Activated CD4-positive, alpha-beta T cell treated with anti-CD3 and anti-CD28 coated beads for 36 hours (primary cell): ENCODE results near the gene PHOSPHO2. TPM values are rescaled to one million over a fixed set of nuclear protein-coding genes. Genes with fewer than 3 reads are reported as not detected.

Experiments
- ATAC-seq: fragments of 200-7000 bp; cut with Tn5 transposase; one replicate; pipeline ENCODE4 v1.10.0; 2021; ENCODE audit warnings: mild to moderate bottlenecking, moderate library complexity
- CTCF ChIA-PET: fragments of 350-600 bp; sonication (Branson Sonifier 250); formaldehyde crosslinking; loops from one replicate; lab custom pipeline; 2021; ENCODE audit warnings: antibody characterized with exemption; lab: Charles Lee
- POLR2A ChIA-PET: fragments of 350-600 bp; sonication (Branson Sonifier 250); formaldehyde crosslinking; loops from one replicate; lab custom pipeline; 2021; ENCODE audit warnings: antibody characterized with exemption, inconsistent platforms; lab: Charles Lee
- DNase-seq: peaks from one replicate; pipeline ENCODE4 v3.0.0-alpha.2; 2020
- H3K27ac Mint-ChIP-seq: one replicate; pipeline ENCODE4 v1.8.0; 2021; ENCODE audit warnings: mixed read lengths
- H3K27me3 Mint-ChIP-seq: one replicate; pipeline ENCODE4 v1.8.0; 2021; ENCODE audit warnings: mixed read lengths
- H3K36me3 Mint-ChIP-seq: one replicate; pipeline ENCODE4 v1.8.0; 2021; ENCODE audit warnings: low read depth, mixed read lengths
- H3K4me1 Mint-ChIP-seq: one replicate; pipeline ENCODE4 v1.8.0; 2021; ENCODE audit warnings: mixed read lengths
- H3K4me3 Mint-ChIP-seq: one replicate; pipeline ENCODE4 v1.8.0; 2021; ENCODE audit warnings: mild to moderate bottlenecking, moderate library complexity, mixed read lengths
- H3K9me3 Mint-ChIP-seq: one replicate; pipeline ENCODE4 v1.8.0; 2021; ENCODE audit warnings: low read depth, mixed read lengths
- intact Hi-C, 2 experiments: fragments of 100-400 bp; cut with DNase I in 1 of 2; cut with micrococcal nuclease in 1 of 2; formaldehyde crosslinking; loops; one replicate each; pipeline versions ENCODE4 v1.14.2 to v1.15.1; 2022 to 2024; cut with DNase I, micrococcal nuclease
- total RNA-seq, 2 experiments: library from RNA; stranded (reverse); gene quantifications; one replicate each; pipeline ENCODE4 v1.2.3, GENCODE V29; 2021

The PHOSPHO2 gene
- total RNA-seq, 2 experiments from 2014 or later, result 2.2 to 3.5 TPM

DNA sequence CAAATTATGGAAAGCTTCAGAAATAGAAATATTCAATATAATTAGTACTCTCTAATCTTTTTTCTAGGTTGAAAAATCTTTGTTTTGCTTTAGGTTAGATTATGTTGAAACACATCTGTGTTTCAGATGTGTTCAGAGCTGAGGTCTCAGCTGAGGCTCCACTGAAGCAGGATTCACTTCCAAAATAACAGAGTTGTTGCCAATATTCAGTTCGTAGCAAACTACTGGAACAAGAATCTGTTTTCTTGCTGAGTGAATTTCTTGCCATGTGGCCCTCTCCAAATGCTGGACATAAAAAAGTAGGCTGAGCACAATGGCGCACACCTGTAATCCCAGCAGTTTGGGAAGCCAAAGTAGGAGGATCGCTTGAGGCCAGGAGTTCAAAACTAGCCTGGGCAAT, 8.7 kb downstream of the PHOSPHO2 start:
- ChIA-PET POLR2A (no interaction called here), CTCF (interaction anchor here (0.8 to 1.6 kb wide), 4 partner anchors 9 to 172 kb away, joined by 3 to 4 read pairs (median 3); no protein-coding TSS in a partner anchor)
- H3K27ac Mint-ChIP-seq, result no peak overlapping the region
- intact Hi-C loops, result no loop called here
- no peaks in the 10 kb centered on the region for H3K4me1 Mint-ChIP-seq
- peaks cover 14% of the 10 kb centered on the region for H3K36me3 Mint-ChIP-seq
- no peak for ATAC-seq
- no peaks in the 10 kb centered on the region for H3K27me3 Mint-ChIP-seq
- no peak for DNase-seq
- H3K9me3 Mint-ChIP-seq, result no peaks in the 10 kb centered on the region
- no peak overlapping the region for H3K4me3 Mint-ChIP-seq

DNA sequence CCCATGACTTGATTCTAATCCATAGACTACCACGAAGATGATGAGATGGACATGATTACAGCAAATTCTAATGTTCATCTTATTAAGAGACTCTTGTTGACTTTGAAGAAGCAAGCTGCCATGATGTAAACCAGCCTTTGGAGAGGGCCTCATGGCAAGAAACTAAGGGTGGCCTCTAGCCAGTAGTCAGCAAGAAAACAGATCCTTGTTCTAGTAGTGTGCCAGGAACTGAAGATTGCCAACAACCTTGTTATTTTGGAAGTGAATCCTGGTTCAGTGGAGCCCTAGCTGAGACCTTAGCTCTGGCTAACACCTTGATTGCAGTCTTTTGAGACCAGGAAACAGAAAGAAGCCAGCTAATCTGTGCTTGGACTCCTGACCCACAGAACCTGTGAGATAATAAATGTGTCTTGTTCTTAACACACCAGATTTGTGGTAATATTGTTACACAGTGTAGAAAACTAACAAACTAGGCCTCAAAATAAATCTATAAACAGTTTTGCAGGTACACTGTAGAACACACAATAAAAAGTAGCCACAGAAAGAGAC, 10.0 kb downstream of the PHOSPHO2 start:
- H3K4me3 Mint-ChIP-seq, result no peak overlapping the region
- no peaks in the 10 kb centered on the region for H3K27me3 Mint-ChIP-seq
- ChIA-PET CTCF (interaction anchor here (1.6 kb wide), 1 partner anchor 8 kb away, joined by 3 read pairs; no protein-coding TSS in a partner anchor), POLR2A (no interaction called here)
- DNase-seq, result no peak
- intact Hi-C loops, result no loop called here
- H3K27ac Mint-ChIP-seq, result no peak overlapping the region
- ATAC-seq, result no peak
- no peaks in the 10 kb centered on the region for H3K9me3 Mint-ChIP-seq
- H3K4me1 Mint-ChIP-seq, result no peaks in the 10 kb centered on the region
- peaks cover 10% of the 10 kb centered on the region for H3K36me3 Mint-ChIP-seq

DNA sequence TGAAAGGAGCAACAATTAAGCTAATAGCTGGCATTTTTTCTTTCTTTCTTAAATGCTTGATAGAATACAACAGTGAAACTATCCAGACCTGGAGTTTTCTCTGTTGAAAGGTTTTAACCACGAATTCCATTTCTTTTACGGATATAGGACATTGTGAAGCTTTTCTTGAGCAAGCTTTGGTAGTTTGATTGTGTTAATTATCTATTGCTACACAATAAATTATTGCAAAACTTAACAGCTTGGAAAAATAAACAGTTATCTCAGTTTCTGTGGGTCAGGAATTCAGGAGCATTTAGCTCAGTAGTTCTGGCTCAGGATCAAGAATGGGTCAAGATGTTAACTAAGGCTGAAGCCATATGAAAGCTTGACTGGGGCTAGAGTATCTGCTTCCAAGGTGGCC, 11.7 kb downstream of the PHOSPHO2 start:
- Mint-ChIP-seq H3K27ac (no peak overlapping the region), H3K9me3 (no peaks in the 10 kb centered on the region), H3K4me3 (no peak overlapping the region), H3K27me3 (no peaks in the 10 kb centered on the region), H3K36me3 (peaks cover 1% of the 10 kb centered on the region), H3K4me1 (no peaks in the 10 kb centered on the region)
- no peak for DNase-seq
- ATAC-seq, result no peak
- ChIA-PET POLR2A (no interaction called here), CTCF (interaction anchor here (0.5 to 0.9 kb wide), 2 partner anchors 22 to 411 kb away, joined by 3 to 4 read pairs; no protein-coding TSS in a partner anchor)
- intact Hi-C loops, result no loop called here

DNA sequence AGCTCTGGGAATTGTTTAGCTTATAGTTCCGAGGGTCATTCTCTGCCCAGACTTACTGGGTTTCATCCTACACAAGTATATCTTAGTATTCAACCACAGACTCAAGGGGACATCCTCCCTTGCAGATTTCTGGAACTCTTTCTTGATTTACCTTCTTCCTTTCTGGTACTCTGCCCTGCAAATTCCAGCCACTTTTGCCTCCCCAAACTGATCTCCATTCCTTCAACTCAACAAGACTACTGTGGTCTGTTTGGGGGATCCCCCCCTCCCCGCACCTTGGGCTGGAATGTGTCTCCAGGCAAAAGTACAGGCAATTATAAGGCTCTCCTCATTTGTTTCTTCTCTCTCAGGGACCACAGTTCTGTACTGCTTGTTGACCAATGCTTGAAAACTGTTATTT, 13.4 kb downstream of the PHOSPHO2 start:
- Mint-ChIP-seq H3K4me1 (no peaks in the 10 kb centered on the region), H3K9me3 (no peaks in the 10 kb centered on the region), H3K27ac (no peak overlapping the region), H3K27me3 (no peaks in the 10 kb centered on the region), H3K4me3 (no peak overlapping the region), H3K36me3 (no peaks in the 10 kb centered on the region)
- ChIA-PET CTCF (no interaction called here), POLR2A (no interaction called here)
- ATAC-seq (no peak), DNase-seq (no peak)
- intact Hi-C loops, result no loop called here

DNA sequence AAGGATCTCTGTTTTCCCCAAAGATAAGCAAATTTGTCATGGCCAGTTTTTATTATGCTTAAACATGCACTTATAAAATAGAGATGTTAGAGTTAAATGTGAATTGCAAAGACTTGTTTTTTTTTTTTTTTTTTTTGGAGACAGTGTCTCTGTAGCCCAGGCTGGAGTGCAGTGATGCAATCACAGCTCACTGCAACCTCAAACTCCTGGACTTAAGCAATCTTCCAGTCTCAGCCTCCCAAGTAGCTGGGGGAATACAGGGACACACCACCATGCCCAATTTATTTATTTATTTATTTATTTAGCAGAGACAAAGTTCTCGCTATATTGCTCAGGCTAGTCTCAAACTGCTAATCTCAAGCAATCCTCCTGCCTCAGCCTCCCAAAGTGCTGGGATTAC, 15.1 kb downstream of the PHOSPHO2 start:
- no peak overlapping the region for H3K4me3 Mint-ChIP-seq

DNA sequence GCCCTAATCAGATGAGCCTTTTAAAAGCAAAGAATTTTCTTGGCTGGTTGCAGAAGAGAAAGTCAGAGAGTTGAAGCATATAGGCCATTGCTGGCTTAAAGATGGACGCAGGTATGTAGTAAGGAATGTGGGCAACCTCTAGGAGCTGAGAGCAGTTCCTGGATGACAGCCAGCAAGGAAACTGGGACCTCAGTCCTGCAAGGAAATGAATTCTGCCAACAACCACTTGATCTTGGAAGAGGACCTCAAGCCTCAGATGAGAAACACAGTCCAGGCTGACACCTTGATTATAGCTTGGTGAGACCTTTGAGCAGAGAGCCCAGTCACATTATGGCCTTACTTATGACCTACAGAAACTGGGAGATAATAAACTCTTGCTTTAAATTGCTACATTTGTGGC, 15.7 kb downstream of the PHOSPHO2 start:
- H3K36me3 Mint-ChIP-seq, result no peaks in the 10 kb centered on the region
- H3K27ac Mint-ChIP-seq, result no peak overlapping the region
- H3K4me1 Mint-ChIP-seq, result no peaks in the 10 kb centered on the region
- no peak for DNase-seq
- no peak overlapping the region for H3K4me3 Mint-ChIP-seq
- CTCF ChIA-PET, result no interaction called here
- intact Hi-C loops, result no loop called here
- no peak for ATAC-seq
- POLR2A ChIA-PET, result no interaction called here
- H3K27me3 Mint-ChIP-seq, result no peaks in the 10 kb centered on the region
- no peaks in the 10 kb centered on the region for H3K9me3 Mint-ChIP-seq

More for the DNA sequence above, 15.1 kb downstream of the PHOSPHO2 start:
- intact Hi-C loops, result no loop called here
- no peaks in the 10 kb centered on the region for H3K4me1 Mint-ChIP-seq
- no peaks in the 10 kb centered on the region for H3K36me3 Mint-ChIP-seq
- DNase-seq (no peak), ATAC-seq (no peak)
- H3K9me3 Mint-ChIP-seq, result no peaks in the 10 kb centered on the region
- POLR2A ChIA-PET, result no interaction called here
- H3K27ac Mint-ChIP-seq, result no peak overlapping the region
- CTCF ChIA-PET, result no interaction called here
- no peaks in the 10 kb centered on the region for H3K27me3 Mint-ChIP-seq

DNA sequence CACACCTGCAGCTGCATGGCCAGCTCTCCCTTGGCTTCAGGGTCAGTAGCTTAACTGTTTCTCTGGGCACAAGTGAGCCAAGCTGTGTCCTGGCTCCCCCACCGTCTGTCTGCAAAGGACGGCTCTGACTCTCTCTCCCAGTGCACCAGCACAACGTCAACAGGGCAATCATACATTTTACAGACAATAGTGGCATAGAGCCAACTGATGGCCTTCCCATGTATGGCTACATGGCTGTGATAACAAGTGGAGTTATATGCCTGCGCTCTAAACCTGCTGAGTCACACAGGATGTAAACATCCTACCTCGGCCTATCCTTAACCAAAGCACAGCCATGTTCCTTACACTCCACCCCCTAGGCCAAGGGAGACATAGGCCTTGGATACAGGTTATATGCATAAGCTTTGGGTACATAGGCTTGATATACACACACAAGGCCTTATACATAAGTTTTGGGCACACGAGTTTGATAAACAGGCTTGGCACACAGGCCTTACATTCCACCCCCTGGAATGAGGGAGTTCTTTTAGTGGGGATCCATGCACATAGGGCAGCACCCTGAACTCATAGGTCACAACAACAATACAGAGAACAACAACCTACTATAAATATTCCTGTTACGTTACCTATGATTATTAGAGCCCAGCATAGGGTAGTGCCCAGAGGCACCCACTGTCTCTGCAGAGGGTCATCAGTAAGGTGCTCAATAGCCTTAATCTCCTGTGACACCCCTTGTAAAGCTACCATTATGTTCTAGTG, 17.7 kb downstream of the PHOSPHO2 start:
- POLR2A ChIA-PET, result no interaction called here
- CTCF ChIA-PET, result interaction anchor here (0.5 to 1.1 kb wide), 2 partner anchors 8 to 658 kb away, joined by 3 read pairs; no protein-coding TSS in a partner anchor
- no peaks in the 10 kb centered on the region for H3K36me3 Mint-ChIP-seq
- no peak overlapping the region for H3K4me3 Mint-ChIP-seq
- no peaks in the 10 kb centered on the region for H3K27me3 Mint-ChIP-seq
- intact Hi-C loops, result no loop called here
- H3K9me3 Mint-ChIP-seq, result no peaks in the 10 kb centered on the region
- no peaks in the 10 kb centered on the region for H3K4me1 Mint-ChIP-seq
- H3K27ac Mint-ChIP-seq, result no peak overlapping the region
- DNase-seq, result no peak
- no peak for ATAC-seq

DNA sequence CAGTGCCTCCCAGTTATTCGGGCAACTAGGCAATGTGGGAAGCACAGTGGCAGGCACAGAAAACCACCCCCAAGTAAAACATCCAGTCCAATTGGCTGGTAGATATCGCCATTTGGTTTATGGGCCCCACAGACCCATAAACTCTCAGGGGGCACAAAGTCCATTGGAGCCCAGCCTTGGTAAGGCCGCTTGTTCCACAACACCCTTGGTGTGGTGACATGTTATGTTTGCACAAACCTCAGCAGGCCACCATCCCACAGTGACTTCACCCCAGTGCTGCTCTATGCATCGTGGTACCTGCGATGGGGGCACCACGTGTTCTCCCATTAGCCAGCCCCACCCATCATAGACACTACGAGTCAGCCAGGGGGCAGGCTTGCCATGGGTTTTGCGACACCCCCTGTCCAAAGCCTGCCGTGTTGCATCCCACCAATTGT, 18.5 kb downstream of the PHOSPHO2 start:
- ChIA-PET POLR2A (no interaction called here), CTCF (interaction anchor here (1.1 kb wide), 1 partner anchor 9 kb away, joined by 3 read pairs; no protein-coding TSS in a partner anchor)
- H3K27ac Mint-ChIP-seq, result no peak overlapping the region
- H3K4me1 Mint-ChIP-seq, result no peaks in the 10 kb centered on the region
- ATAC-seq, result no peak
- intact Hi-C loops, result no loop called here
- DNase-seq, result no peak
- no peaks in the 10 kb centered on the region for H3K9me3 Mint-ChIP-seq
- H3K4me3 Mint-ChIP-seq, result no peak overlapping the region
- no peaks in the 10 kb centered on the region for H3K36me3 Mint-ChIP-seq
- no peaks in the 10 kb centered on the region for H3K27me3 Mint-ChIP-seq

DNA sequence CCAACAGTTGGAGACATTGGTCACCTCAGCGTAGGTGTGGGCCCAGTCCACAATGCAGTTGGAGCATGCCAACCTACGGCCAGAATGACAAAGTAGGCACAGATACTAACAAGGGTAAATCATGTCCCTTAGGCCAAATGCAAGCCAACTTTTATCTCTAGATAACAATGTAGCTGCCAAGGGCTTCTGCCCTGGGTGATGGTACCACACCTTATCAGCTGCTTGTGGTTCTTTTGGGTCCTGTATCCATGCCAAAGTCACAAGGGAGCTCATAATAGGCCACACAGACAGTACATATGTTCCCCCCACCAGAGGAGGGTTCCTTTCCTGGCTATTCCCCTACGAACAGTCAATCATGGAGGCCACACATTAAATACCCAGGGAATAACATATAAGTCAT, 19.1 kb downstream of the PHOSPHO2 start:
- ATAC-seq, result no peak
- no peaks in the 10 kb centered on the region for H3K9me3 Mint-ChIP-seq
- no peaks in the 10 kb centered on the region for H3K27me3 Mint-ChIP-seq
- ChIA-PET POLR2A (no interaction called here), CTCF (no interaction called here)
- DNase-seq, result no peak
- no peaks in the 10 kb centered on the region for H3K36me3 Mint-ChIP-seq
- H3K4me1 Mint-ChIP-seq, result no peaks in the 10 kb centered on the region
- no peak overlapping the region for H3K27ac Mint-ChIP-seq
- intact Hi-C loops, result no loop called here
- H3K4me3 Mint-ChIP-seq, result no peak overlapping the region

DNA sequence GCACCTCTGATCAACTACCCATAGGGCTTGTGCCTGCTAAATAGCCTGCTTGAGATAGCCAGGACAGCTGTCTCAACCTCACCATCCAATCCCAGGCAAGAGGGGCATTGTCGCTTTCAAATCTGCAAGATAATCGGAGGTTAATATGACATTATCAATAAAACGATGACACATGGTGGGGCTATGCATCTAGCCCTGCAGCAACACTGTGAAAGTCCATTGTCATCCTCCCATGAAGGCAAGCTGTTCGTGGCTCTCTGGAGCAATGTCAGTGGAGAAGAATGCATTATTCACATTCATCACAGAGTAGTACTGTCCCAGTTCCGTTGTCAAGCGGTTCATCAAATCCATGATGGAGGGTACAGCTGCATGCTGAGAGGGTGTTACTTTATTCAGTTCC, 20.4 kb downstream of the PHOSPHO2 start:
- no peaks in the 10 kb centered on the region for H3K9me3 Mint-ChIP-seq
- intact Hi-C loops, result no loop called here
- no peaks in the 10 kb centered on the region for H3K4me1 Mint-ChIP-seq
- no peaks in the 10 kb centered on the region for H3K36me3 Mint-ChIP-seq
- no peaks in the 10 kb centered on the region for H3K27me3 Mint-ChIP-seq
- no peak overlapping the region for H3K4me3 Mint-ChIP-seq
- ChIA-PET CTCF (no interaction called here), POLR2A (no interaction called here)
- DNase-seq (no peak), ATAC-seq (no peak)
- no peak overlapping the region for H3K27ac Mint-ChIP-seq

DNA sequence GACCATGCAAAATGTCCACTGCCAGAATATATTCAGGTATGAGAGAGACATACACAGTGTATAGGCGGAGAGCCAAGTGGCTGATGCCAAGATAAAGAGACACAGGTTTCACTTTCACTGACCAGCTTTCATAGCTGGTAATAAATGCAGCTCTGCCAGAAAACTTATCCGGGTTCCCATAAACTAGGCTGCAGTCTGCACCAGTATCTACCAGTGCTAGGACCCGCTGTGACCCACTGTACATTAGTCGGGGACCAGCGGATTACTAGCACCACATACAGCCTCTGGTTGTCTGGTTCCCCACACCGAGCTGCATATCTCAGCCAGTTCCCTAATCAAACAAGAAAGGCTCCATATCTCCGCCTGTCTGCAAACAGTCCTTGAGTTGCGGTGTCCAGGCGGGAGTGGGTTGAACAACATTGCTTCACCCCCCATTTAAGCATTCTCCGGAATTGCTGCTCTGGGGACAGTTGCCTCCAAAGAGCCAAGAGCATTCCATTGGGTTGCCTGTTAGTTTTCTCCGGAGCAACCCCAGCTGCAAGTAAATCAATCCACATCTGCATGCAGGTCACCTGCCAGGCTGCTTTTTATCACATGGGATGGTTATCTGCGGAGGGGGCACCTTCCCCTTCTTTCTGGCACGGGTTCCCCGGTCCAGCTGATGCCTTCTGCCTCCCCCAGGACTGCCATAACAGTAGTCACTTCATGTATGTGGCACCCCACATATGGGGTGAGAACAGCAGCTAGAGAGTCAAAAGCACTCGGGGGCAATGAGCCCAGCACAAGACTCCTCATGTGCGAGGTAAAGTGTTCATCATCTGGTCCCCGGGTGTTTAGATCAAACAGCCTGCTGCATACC, 21.3 kb downstream of the PHOSPHO2 start:
- no peaks in the 10 kb centered on the region for H3K27me3 Mint-ChIP-seq
- intact Hi-C loops, result no loop called here
- no peak overlapping the region for H3K27ac Mint-ChIP-seq
- no peaks in the 10 kb centered on the region for H3K36me3 Mint-ChIP-seq
- DNase-seq (no peak), ATAC-seq (no peak)
- no peaks in the 10 kb centered on the region for H3K4me1 Mint-ChIP-seq
- H3K9me3 Mint-ChIP-seq, result no peaks in the 10 kb centered on the region
- ChIA-PET CTCF (interaction anchor here (0.8 kb wide), 1 partner anchor 17 kb away, joined by 7 read pairs; no protein-coding TSS in a partner anchor), POLR2A (no interaction called here)
- no peak overlapping the region for H3K4me3 Mint-ChIP-seq
